Astrocyte (in vitro differentiated cells and primary cell): ENCODE data around the gene MXD3.

ENCODE experiments used
- CTCF ChIP-seq: IDR thresholded peaks from 2 replicates; pipeline ENCODE4 v1.5.1; 2011; ENCODE audit warnings: low read depth, mild to moderate bottlenecking, inconsistent platforms, low read length, moderate library complexity; ENCODE audit not compliant: insufficient read depth
- EZH2 ChIP-seq: IDR thresholded peaks from 2 replicates; pipeline ENCODE4 v1.6.1; 2012; ENCODE audit warnings: mild to moderate bottlenecking, low read length, inconsistent platforms; ENCODE audit not compliant: insufficient read depth

DNA sequence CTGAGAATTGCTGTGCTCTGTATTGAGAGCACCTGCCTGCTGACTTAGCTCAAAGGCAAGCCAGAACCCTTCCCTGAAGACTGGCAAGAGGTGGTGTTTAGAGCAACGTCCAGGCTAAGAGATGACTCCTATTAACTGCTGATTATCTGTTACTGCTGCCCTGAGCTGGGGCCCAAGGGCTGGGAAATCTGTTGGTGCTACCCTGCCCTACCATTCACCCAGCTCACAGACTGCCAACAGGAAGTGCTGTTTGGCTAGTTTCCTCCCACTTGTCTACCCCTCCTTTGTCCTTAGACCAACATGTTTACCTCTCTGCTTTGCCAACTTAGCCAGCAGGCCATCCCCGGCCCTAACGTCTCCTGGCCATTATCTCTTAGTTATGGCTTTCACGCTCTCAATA lies 15.1 kb downstream of the MXD3 start:
- TF ChIP-seq CTCF (no peak), EZH2 (no peak)
